H9 (cell line): ENCODE results near the gene USP3. TPM values are rescaled to one million over a fixed set of nuclear protein-coding genes. Genes with fewer than 3 reads are reported as not detected.

ENCODE experiments used
- DNase-seq: peaks from one replicate; pipeline ENCODE4 v3.0.0-alpha.2; 2017
- H2AFZ ChIP-seq: one replicate; pipeline ENCODE4 v1.6.1; 2013; ENCODE audit warnings: mild to moderate bottlenecking, low read length, control low read depth, moderate library complexity
- H2AK5ac ChIP-seq: 2 replicates; pipeline ENCODE4 v1.6.1; 2013; ENCODE audit warnings: low read length, control low read depth, mixed read lengths; ENCODE audit not compliant: insufficient read length
- H2BK120ac ChIP-seq: one replicate; pipeline ENCODE4 v1.6.1; 2013; ENCODE audit warnings: low read depth, mild to moderate bottlenecking, low read length, control low read depth, inconsistent platforms; ENCODE audit not compliant: poor library complexity, severe bottlenecking
- H2BK12ac ChIP-seq: 2 replicates; pipeline ENCODE4 v1.6.1; 2013; ENCODE audit warnings: low read length, control low read depth, mixed read lengths, low read depth; ENCODE audit not compliant: insufficient read length
- H2BK15ac ChIP-seq: 2 replicates; pipeline ENCODE4 v1.6.1; 2013; ENCODE audit warnings: low read depth, low read length, control low read depth
- H2BK20ac ChIP-seq: one replicate; pipeline ENCODE4 v1.6.1; 2013; ENCODE audit warnings: low read depth, mild to moderate bottlenecking, low read length, control low read depth, inconsistent platforms; ENCODE audit not compliant: poor library complexity, severe bottlenecking
- H2BK5ac ChIP-seq: 2 replicates; pipeline ENCODE4 v1.6.1; 2013; ENCODE audit warnings: low read length, control low read depth, mixed read lengths; ENCODE audit not compliant: insufficient read length
- H3K14ac ChIP-seq: 2 replicates; pipeline ENCODE4 v1.6.1; 2013; ENCODE audit warnings: low read length, control low read depth; ENCODE audit not compliant: insufficient read depth
- H3K18ac ChIP-seq: 2 replicates; pipeline ENCODE4 v1.6.1; 2013; ENCODE audit warnings: low read depth, mild to moderate bottlenecking, mixed read lengths, low read length, control low read depth; ENCODE audit not compliant: insufficient read length
- H3K23ac ChIP-seq: 2 replicates; pipeline ENCODE4 v1.6.1; 2013; ENCODE audit warnings: low read length, control low read depth, mixed read lengths, low read depth; ENCODE audit not compliant: insufficient read length
- H3K23me2 ChIP-seq: 2 replicates; pipeline ENCODE4 v1.6.1; 2013; ENCODE audit warnings: low read depth, mild to moderate bottlenecking, mixed read lengths, low read length, control low read depth; ENCODE audit not compliant: insufficient read length, poor library complexity, severe bottlenecking
- H3K27ac ChIP-seq: 2 replicates; pipeline ENCODE4 v1.5.1; 2013; ENCODE audit warnings: low read length, control low read depth, mixed read lengths, low read depth; ENCODE audit not compliant: insufficient read length
- H3K27me3 ChIP-seq: 2 replicates; pipeline ENCODE4 v1.6.1; 2013; ENCODE audit warnings: low read length, control low read depth, inconsistent platforms; ENCODE audit not compliant: insufficient read depth
- H3K4ac ChIP-seq: 2 replicates; pipeline ENCODE4 v1.6.1; 2013; ENCODE audit warnings: low read depth, mild to moderate bottlenecking, control low read depth, inconsistent platforms, low read length, moderate library complexity
- H3K4me1 ChIP-seq: 2 replicates; pipeline ENCODE4 v1.6.1; 2013; ENCODE audit warnings: low read length, control low read depth, inconsistent platforms; ENCODE audit not compliant: insufficient read depth
- H3K4me2 ChIP-seq: 2 replicates; pipeline ENCODE4 v1.6.1; 2013; ENCODE audit warnings: low read length, control low read depth, mixed read lengths; ENCODE audit not compliant: insufficient read length, insufficient read depth
- H3K56ac ChIP-seq: 2 replicates; pipeline ENCODE4 v1.6.1; 2013; ENCODE audit warnings: low read depth, mild to moderate bottlenecking, mixed read lengths, low read length, control low read depth; ENCODE audit not compliant: insufficient read length
- H3K79me1 ChIP-seq: 2 replicates; pipeline ENCODE4 v1.6.1; 2013; ENCODE audit warnings: low read depth, mild to moderate bottlenecking, moderate library complexity, low read length, control low read depth, inconsistent platforms; ENCODE audit not compliant: insufficient read depth, poor library complexity, severe bottlenecking
- H3K79me2 ChIP-seq: 2 replicates; pipeline ENCODE4 v1.6.1; 2013; ENCODE audit warnings: low read length, control low read depth, inconsistent platforms; ENCODE audit not compliant: insufficient read depth
- H3K9ac ChIP-seq: 2 replicates; pipeline ENCODE4 v1.6.1; 2013; ENCODE audit warnings: low read length, control low read depth, mixed read lengths; ENCODE audit not compliant: insufficient read length; ENCODE audit errors: extremely low read depth
- H3K9me3 ChIP-seq: one replicate; pipeline ENCODE4 v1.6.1; 2013; ENCODE audit warnings: low read depth, low read length, inconsistent platforms; ENCODE audit not compliant: control insufficient read depth
- H3T11ph ChIP-seq: one replicate; pipeline ENCODE4 v1.6.1; 2013; ENCODE audit warnings: mild to moderate bottlenecking, low read length, control low read depth, inconsistent platforms
- H4K20me1 ChIP-seq: one replicate; pipeline ENCODE4 v1.6.1; 2013; ENCODE audit not compliant: control insufficient read depth, insufficient read length, insufficient read depth
- H4K5ac ChIP-seq: 2 replicates; pipeline ENCODE4 v1.6.1; 2013; ENCODE audit warnings: low read depth, mild to moderate bottlenecking, mixed read lengths, low read length, control low read depth; ENCODE audit not compliant: insufficient read length
- H4K8ac ChIP-seq: replicated peaks from 2 replicates; pipeline ENCODE4 v1.6.1; 2013; ENCODE audit warnings: low read length, control low read depth, mixed read lengths, low read depth; ENCODE audit not compliant: insufficient read length
- H4K91ac ChIP-seq: 2 replicates; pipeline ENCODE4 v1.6.1; 2013; ENCODE audit warnings: low read depth, mild to moderate bottlenecking, moderate library complexity, mixed read lengths, low read length, control low read depth; ENCODE audit not compliant: insufficient read length
- H3K27ac Mint-ChIP-seq, 3 experiments: 2 replicates in 2 of 3; 3 replicates in 1 of 3; pipeline ENCODE4 v1.8.0; 2020 to 2021; ENCODE audit warnings: mixed read lengths in 3 of 3, mild to moderate bottlenecking in 1 of 3, moderate library complexity in 1 of 3
- H3K27me3 Mint-ChIP-seq: 2 replicates; pipeline ENCODE4 v1.8.0; 2021; ENCODE audit warnings: low read depth, mild to moderate bottlenecking, moderate library complexity, mixed read lengths
- H3K36me3 Mint-ChIP-seq, 3 experiments: 2 replicates in 2 of 3; 3 replicates in 1 of 3; pipeline ENCODE4 v1.8.0; 2020 to 2021; ENCODE audit warnings: low read depth in 3 of 3, mixed read lengths in 3 of 3; ENCODE audit not compliant: insufficient read depth in 1 of 3
- H3K4me1 Mint-ChIP-seq, 2 experiments: 2 replicates each; pipeline ENCODE4 v1.8.0; 2020; ENCODE audit warnings: mixed read lengths in 2 of 2
- H3K4me3 Mint-ChIP-seq, 2 experiments: 2 replicates in 1 of 2; 3 replicates in 1 of 2; pipeline ENCODE4 v1.8.0; 2020 to 2021; ENCODE audit warnings: mild to moderate bottlenecking in 2 of 2, mixed read lengths in 2 of 2, moderate library complexity in 1 of 2
- H3K9me3 Mint-ChIP-seq, 2 experiments: 2 replicates in 1 of 2; 3 replicates in 1 of 2; pipeline ENCODE4 v1.8.0; 2020; ENCODE audit warnings: mild to moderate bottlenecking in 2 of 2, mixed read lengths in 2 of 2, moderate library complexity in 1 of 2
- total RNA-seq: library from RNA; stranded (reverse); gene quantifications from 2 replicates; pipeline ENCODE4 v1.2.1, GENCODE V29; 2021
- TF ChIP-seq, protein P1 (sequence below): fragments of 200-600 bp; sonication (generic); conservative IDR thresholded peaks from 3 replicates; pipeline ENCODE4 v1.8.0; 2021; ENCODE audit warnings: antibody characterized with exemption, mild to moderate bottlenecking

USP3 gene
- total RNA-seq, 1 experiment from 2014 or later, result 14.2 TPM

DNA sequence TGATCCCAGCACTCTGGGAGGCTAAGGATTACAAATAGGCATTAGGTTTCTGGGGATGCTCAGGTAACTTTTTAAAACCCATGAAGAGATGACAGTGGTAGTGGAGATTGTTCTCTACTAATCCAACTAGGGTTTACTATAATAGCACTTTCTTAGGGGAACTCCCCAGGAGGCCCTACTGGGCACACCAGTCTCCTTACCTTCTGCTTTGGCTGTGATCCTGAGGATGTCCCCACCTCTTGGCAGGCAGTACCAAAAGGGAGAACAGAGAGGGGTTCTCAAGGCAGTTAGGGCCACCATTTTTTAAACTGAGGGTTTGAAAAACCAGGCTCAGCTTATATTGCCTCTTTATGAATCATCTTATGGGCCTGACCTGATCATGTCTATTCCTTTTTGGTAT, 77.8 kb downstream of the USP3 start:
- Histone ChIP-seq H3K18ac (no peak overlapping the region), H4K91ac (no peak overlapping the region), H2AK5ac (no peak overlapping the region), H3K27me3 (no peaks in the 10 kb centered on the region), H3K79me2 (no peaks in the 10 kb centered on the region), H2BK120ac (no peak overlapping the region), H3K9ac (no peak overlapping the region), H4K20me1 (no peaks in the 10 kb centered on the region), H2BK5ac (no peak overlapping the region), H3K14ac (no peak overlapping the region), H3K4ac (no peak overlapping the region), H3K79me1 (no peaks in the 10 kb centered on the region), H3K4me1 (no peaks in the 10 kb centered on the region), H4K5ac (no peak overlapping the region), H3K23ac (no peak overlapping the region), H3K9me3 (no peaks in the 10 kb centered on the region), H2BK15ac (no peak overlapping the region), H3T11ph (no peak overlapping the region), H3K4me2 (no peak overlapping the region), H4K8ac (no peak overlapping the region), H3K23me2 (no peaks in the 10 kb centered on the region), H2BK12ac (no peak overlapping the region), H2AFZ (no peak overlapping the region), H3K27ac (no peak overlapping the region), H2BK20ac (no peak overlapping the region), H3K56ac (no peak overlapping the region)
- H3K36me3 Mint-ChIP-seq, result peaks cover 0 to 15% (median 14%) of the 10 kb centered on the region in 3 experiments; a peak in 6 of 7 replicates
- peaks cover 6% of the 10 kb centered on the region in 2 experiments for H3K4me1 Mint-ChIP-seq
- no peaks in the 10 kb centered on the region for H3K9me3 Mint-ChIP-seq
- TF ChIP-seq, protein P1, sequence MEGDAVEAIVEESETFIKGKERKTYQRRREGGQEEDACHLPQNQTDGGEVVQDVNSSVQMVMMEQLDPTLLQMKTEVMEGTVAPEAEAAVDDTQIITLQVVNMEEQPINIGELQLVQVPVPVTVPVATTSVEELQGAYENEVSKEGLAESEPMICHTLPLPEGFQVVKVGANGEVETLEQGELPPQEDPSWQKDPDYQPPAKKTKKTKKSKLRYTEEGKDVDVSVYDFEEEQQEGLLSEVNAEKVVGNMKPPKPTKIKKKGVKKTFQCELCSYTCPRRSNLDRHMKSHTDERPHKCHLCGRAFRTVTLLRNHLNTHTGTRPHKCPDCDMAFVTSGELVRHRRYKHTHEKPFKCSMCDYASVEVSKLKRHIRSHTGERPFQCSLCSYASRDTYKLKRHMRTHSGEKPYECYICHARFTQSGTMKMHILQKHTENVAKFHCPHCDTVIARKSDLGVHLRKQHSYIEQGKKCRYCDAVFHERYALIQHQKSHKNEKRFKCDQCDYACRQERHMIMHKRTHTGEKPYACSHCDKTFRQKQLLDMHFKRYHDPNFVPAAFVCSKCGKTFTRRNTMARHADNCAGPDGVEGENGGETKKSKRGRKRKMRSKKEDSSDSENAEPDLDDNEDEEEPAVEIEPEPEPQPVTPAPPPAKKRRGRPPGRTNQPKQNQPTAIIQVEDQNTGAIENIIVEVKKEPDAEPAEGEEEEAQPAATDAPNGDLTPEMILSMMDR, result no peak
- no peak overlapping the region; a peak in 1 of 7 replicates for H3K27ac Mint-ChIP-seq
- H3K4me3 Mint-ChIP-seq, result no peak overlapping the region
- no peaks in the 10 kb centered on the region for H3K27me3 Mint-ChIP-seq
- DNase-seq, result no peak
